Prostate gland (tissue), 2 donors: Measurements from ENCODE around the gene WDR31. TPM values are rescaled to one million over a fixed set of nuclear protein-coding genes. Genes with fewer than 3 reads are reported as not detected.

Experiments
- DNase-seq: peaks from one replicate; pipeline ENCODE4 v3.0.0-alpha.2; 2019; ENCODE audit warnings: low spot score
- H3K27ac ChIP-seq, 2 donors: fragments of 200-600 bp; sonication (generic); 2 replicates each; pipeline ENCODE4 v1.5.1; 2017 to 2019
- H3K27me3 ChIP-seq: fragments of 200-600 bp; sonication (generic); replicated peaks from 2 replicates; pipeline ENCODE4 v1.5.1; 2019; ENCODE audit not compliant: insufficient read depth
- H3K36me3 ChIP-seq, 2 donors: fragments of 200-600 bp; sonication (generic); 1 replicate in 1 of 2; 2 replicates in 1 of 2; pipeline versions ENCODE4 v1.5.1 to v1.8.1; 2017 to 2019
- H3K4me1 ChIP-seq: fragments of 200-600 bp; sonication (generic); replicated peaks from 2 replicates; pipeline ENCODE4 v1.5.1; 2019
- H3K4me3 ChIP-seq, 2 donors: fragments of 200-600 bp; sonication (generic); 2 replicates each; pipeline ENCODE4 v1.5.1; 2017 to 2019
- H3K9me3 ChIP-seq: fragments of 200-600 bp; sonication (generic); 2 replicates; pipeline ENCODE4 v1.5.1; 2017
- POLR2A ChIP-seq: fragments of 450-650 bp; IDR thresholded peaks from one replicate; pipeline ENCODE4 v1.6.1; 2016; ENCODE audit warnings: antibody characterized with exemption, mild to moderate bottlenecking
- POLR2AphosphoS5 ChIP-seq: sonication (generic); formaldehyde crosslinking; IDR thresholded peaks from one replicate; pipeline ENCODE4 v1.6.1; 2017; ENCODE audit warnings: antibody characterized with exemption
- WGBS: methylation state at CpG from one replicate; pipeline ENCODE4 v1.1.5; 2018; 5-methylcytosine and 5-hydroxymethylcytosine counted together
- intact Hi-C: fragments of 100-400 bp; cut with DNase I; formaldehyde crosslinking; loops from one replicate; pipeline ENCODE4 v1.14.2; 2022
- total RNA-seq, 2 donors: library from RNA; depleted of rRNA; stranded (reverse); fragments of >200 nt; gene quantifications; one replicate each; pipeline ENCODE4 v1.1.0, GENCODE V29; 2016
- TF ChIP-seq, protein P1 (sequence below), 4 experiments: fragments of 200-600 bp in 2 of 4; fragments of 450-650 bp in 2 of 4; sonication (generic) in 2 of 4; IDR thresholded peaks; 1 replicate in 3 of 4; 2 replicates in 1 of 4; pipeline ENCODE4 v1.5.1; 2016 to 2019; ENCODE audit warnings: antibody characterized with exemption in 4 of 4, mild to moderate bottlenecking in 2 of 4, moderate library complexity in 2 of 4

The WDR31 gene
- total RNA-seq, 2 donors from 2014 or later, result 5.1 to 6.4 TPM

DNA sequence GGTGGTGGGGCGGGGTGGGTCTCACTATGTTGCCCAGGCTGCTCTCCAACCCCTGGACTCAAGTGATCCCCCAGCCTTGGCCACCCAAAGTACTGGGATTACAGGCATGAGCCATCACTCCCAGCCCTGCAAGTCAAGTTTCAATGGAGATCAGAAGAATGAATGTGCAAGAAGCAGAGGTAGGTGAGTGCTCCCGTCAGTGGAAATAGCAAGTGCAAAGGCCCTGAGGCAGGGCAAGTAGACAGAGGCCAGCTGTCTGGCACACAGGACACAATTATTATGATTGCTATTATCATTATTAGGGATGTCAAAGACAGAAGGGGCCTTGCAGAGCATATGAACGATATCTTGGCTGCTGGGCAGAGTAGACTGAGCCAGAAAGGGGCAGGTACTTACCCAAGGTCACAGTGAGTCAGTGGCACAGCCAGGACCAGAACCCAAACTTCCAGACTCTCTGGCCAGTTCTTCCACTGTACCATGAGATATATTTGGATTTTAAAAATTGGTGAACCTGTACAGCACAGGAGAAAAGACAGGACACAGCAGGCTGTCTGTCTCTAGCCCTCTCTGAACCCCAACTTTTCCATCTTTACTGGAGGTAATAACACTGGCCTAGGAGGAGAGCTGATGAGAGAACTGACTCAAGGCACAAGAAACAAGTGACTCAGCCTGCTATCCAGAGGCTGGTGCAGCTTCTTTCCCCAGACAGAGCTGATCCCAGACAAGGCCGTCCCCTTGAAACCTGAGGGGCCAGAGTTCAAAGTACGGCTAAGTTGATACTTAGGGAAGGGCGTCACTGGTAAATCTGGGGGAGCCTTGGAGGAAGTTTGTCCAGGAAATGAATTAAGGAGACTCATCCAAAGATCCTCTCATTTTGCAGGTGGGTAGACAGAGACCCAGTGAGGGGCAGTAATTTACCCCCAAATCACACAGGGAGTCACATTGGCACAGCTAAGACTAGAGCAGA lies 35.3 kb upstream of the WDR31 start:
- intact Hi-C loops, result no loop called here
- peak overlapping the region in 1 of 2 donors; percentile 55 for H3K4me3 ChIP-seq

DNA sequence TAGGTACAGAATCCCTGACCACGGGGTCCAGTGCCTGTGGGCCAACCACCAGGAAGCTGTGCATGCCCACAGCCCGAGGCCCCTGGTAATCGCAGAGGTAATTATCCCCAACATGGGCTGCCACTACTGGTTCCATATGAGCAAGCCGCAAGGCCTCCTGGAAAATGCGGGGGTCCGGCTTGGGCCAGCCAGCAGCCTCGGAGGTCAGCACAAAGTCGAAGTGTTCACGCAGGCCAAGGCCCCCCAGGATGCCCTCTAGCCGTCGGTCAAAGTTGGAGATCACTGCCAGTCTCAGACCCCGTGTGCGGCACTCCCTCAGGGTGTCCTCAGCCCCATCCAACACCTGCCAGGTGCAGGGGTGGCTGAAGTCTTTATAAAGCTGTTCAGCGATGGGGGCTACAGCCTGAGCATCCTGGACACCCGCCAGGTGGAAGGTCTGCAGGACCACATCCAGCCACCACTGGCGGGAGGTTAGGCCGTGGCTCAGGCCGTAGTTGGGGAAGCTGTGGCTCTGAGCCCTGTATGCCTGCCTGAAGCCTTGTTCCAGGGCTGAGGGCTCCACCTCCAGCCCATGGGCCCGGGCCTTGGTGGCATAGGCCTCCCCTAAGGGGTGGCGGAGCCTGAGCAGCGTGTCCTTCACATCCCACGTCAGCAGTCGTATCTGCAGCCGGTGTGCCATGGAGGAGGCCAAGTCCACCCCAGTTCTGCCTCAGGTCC lies 33.8 kb upstream of the WDR31 start:
- DNase-seq, result no peak
- no peak overlapping the region for H3K27ac ChIP-seq
- no peaks in the 10 kb centered on the region for H3K27me3 ChIP-seq
- H3K4me1 ChIP-seq, result no peaks in the 10 kb centered on the region
- no peaks in the 10 kb centered on the region for H3K9me3 ChIP-seq
- 85% methylated on average over 24 of the region's 24 CpGs for WGBS
- intact Hi-C loops, result no loop called here
- no peak for TF ChIP-seq POLR2AphosphoS5
- no peak for TF ChIP-seq POLR2A
- TF ChIP-seq, protein P1, sequence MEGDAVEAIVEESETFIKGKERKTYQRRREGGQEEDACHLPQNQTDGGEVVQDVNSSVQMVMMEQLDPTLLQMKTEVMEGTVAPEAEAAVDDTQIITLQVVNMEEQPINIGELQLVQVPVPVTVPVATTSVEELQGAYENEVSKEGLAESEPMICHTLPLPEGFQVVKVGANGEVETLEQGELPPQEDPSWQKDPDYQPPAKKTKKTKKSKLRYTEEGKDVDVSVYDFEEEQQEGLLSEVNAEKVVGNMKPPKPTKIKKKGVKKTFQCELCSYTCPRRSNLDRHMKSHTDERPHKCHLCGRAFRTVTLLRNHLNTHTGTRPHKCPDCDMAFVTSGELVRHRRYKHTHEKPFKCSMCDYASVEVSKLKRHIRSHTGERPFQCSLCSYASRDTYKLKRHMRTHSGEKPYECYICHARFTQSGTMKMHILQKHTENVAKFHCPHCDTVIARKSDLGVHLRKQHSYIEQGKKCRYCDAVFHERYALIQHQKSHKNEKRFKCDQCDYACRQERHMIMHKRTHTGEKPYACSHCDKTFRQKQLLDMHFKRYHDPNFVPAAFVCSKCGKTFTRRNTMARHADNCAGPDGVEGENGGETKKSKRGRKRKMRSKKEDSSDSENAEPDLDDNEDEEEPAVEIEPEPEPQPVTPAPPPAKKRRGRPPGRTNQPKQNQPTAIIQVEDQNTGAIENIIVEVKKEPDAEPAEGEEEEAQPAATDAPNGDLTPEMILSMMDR (IDR thresholded peaks at IDR 0.05), result no peak
- H3K36me3 ChIP-seq, result peaks cover 0 to 8% of the 10 kb centered on the region in 2 donors
- H3K4me3 ChIP-seq, result no peak overlapping the region

More for the DNA sequence above, 35.3 kb upstream of the WDR31 start:
- DNase-seq, result no peak
- H3K9me3 ChIP-seq, result no peaks in the 10 kb centered on the region
- peak overlapping the region in 1 of 2 donors; percentile 84 for H3K27ac ChIP-seq
- TF ChIP-seq POLR2AphosphoS5 (no peak), POLR2A (no peak)
- TF ChIP-seq, protein P1 (IDR thresholded peaks at IDR 0.05), result no peak
- WGBS, result 88% methylated on average over 6 of the region's 6 CpGs
- H3K4me1 ChIP-seq, result no peaks in the 10 kb centered on the region
- peaks cover 0 to 8% of the 10 kb centered on the region in 2 donors for H3K36me3 ChIP-seq
- no peaks in the 10 kb centered on the region for H3K27me3 ChIP-seq

DNA sequence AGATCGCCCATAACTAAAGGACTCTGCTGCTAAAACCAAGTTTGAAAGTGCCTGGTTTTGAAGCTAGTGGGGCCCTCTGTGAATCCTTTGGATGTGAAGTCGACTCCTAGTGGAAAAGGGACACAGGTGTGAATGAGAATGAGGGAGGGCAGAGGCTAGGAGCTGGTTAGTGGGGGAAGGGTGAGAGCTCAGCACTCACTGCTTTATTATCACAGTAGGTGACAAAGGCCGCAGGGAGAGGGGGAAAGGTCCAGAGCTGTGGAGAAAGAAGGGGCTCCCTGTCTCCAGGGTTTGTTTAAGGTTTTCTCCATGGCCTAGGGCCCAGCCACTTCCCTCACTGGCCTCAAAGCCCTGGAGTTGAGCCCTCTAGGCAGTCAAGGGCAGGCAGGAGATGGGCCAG lies 33.2 kb upstream of the WDR31 start:
- TF ChIP-seq POLR2A (no peak), POLR2AphosphoS5 (no peak)
- TF ChIP-seq, protein P1 (IDR thresholded peaks at IDR 0.05), result no peak
- no peak for DNase-seq
- H3K27me3 ChIP-seq, result no peaks in the 10 kb centered on the region
- no peak overlapping the region for H3K27ac ChIP-seq
- H3K9me3 ChIP-seq, result no peaks in the 10 kb centered on the region
- H3K36me3 ChIP-seq, result peaks cover 0 to 8% of the 10 kb centered on the region in 2 donors
- H3K4me3 ChIP-seq, result no peak overlapping the region
- no peaks in the 10 kb centered on the region for H3K4me1 ChIP-seq
- intact Hi-C loops, result no loop called here
- 56% methylated on average over 3 of the region's 3 CpGs for WGBS

DNA sequence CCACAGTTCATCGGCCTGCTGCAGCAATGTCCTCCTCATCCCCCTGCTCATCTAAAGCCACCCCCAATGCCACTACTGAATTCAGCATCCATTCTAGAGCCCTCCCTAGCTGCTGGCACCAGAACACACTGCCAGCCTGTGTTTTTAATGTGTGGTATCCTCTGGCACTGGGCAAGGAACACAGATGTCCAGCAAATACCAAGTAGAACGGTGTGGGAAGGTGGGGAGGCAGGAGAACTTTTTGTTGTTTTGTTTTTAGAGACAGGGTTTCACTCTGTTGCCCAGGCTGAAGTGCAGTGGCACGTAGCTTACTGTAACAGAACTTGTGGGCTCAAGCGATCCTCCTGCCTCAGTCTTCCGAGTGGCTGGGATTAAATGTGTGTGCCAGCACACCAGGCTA lies 32.0 kb upstream of the WDR31 start:
- no peak for DNase-seq
- no peak for TF ChIP-seq POLR2AphosphoS5
- H3K36me3 ChIP-seq, result peaks cover 0 to 8% of the 10 kb centered on the region in 2 donors
- H3K9me3 ChIP-seq, result no peaks in the 10 kb centered on the region
- intact Hi-C loops, result no loop called here
- H3K4me1 ChIP-seq, result no peaks in the 10 kb centered on the region
- WGBS, result 67% methylated on average over 5 of the region's 5 CpGs
- H3K27ac ChIP-seq, result no peak overlapping the region
- no peaks in the 10 kb centered on the region for H3K27me3 ChIP-seq
- H3K4me3 ChIP-seq, result no peak overlapping the region

DNA sequence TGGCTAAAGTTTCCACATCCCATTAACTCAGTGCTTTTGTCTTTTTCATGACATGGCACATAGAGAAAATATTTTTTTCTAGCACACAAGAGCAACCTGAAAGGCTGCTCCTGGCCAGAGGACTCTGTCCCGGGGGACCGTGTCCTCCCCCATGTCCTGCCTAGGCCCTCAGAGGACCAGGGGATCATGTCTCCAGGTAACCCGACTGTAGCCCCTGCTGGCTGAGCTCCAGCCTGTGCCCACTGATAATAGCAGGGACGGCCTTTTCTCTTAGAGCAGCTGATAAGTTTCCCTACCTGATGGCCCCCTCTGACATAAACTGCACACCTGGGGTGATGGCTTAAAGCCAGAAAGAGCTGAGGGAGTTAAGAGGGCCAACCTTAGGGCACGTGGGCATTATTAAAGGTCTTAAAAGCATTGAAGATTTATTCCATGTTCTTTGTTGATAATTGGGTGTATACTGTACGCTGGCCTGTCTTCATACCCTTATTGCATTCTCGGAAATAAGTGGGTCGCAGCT lies 30.8 kb upstream of the WDR31 start:
- 67% methylated on average over 8 of the region's 8 CpGs for WGBS
- H3K4me3 ChIP-seq, result no peak overlapping the region
- no peak for DNase-seq
- no peaks in the 10 kb centered on the region for H3K4me1 ChIP-seq
- H3K27ac ChIP-seq, result no peak overlapping the region
- TF ChIP-seq POLR2AphosphoS5 (no peak), POLR2A (no peak)
- TF ChIP-seq, protein P1 (IDR thresholded peaks at IDR 0.05), result no peak
- H3K36me3 ChIP-seq, result peaks cover 0 to 8% of the 10 kb centered on the region in 2 donors
- no peaks in the 10 kb centered on the region for H3K9me3 ChIP-seq
- no peaks in the 10 kb centered on the region for H3K27me3 ChIP-seq
- intact Hi-C loops, result no loop called here
